Keratinocyte (primary cell): ENCODE results near the gene LPCAT4. TPM values are rescaled to one million over a fixed set of nuclear protein-coding genes. Genes with fewer than 3 reads are reported as not detected.

Experiments used
- DNase-seq: peaks from one replicate; pipeline ENCODE4 v3.0.0-alpha.2; 2011; ENCODE audit warnings: low read depth, missing footprints, low spot score
- FAIRE-seq: peaks from 2 replicates; lab custom pipeline; 2011; peaks lifted over from hg19 to GRCh38; lab: Jason Lieb, UNC
- H2AFZ ChIP-seq: 2 replicates; pipeline ENCODE4 v1.6.0; 2012; ENCODE audit warnings: low read length, control low read depth, inconsistent platforms; ENCODE audit not compliant: control insufficient read depth
- H3K27ac ChIP-seq: 2 replicates; pipeline ENCODE4 v1.5.1; 2011; ENCODE audit warnings: low read length; ENCODE audit not compliant: control insufficient read depth, insufficient read depth
- H3K27me3 ChIP-seq: 3 replicates; pipeline ENCODE4 v1.6.0; 2011; ENCODE audit warnings: low read length; ENCODE audit not compliant: control insufficient read depth, insufficient read depth; ENCODE audit errors: extremely low read depth
- H3K36me3 ChIP-seq, 2 experiments: 2 replicates in 1 of 2; 3 replicates in 1 of 2; pipeline ENCODE4 v1.5.1; 2011; ENCODE audit warnings: low read length in 2 of 2, mild to moderate bottlenecking in 1 of 2; ENCODE audit not compliant: control insufficient read depth in 2 of 2, insufficient read depth in 2 of 2; ENCODE audit errors: extremely low read depth in 1 of 2
- H3K4me1 ChIP-seq: 3 replicates; pipeline ENCODE4 v1.5.1; 2011; ENCODE audit warnings: low read length; ENCODE audit not compliant: control insufficient read depth, insufficient read depth; ENCODE audit errors: extremely low read depth
- H3K4me2 ChIP-seq: 3 replicates; pipeline ENCODE4 v1.6.0; 2011; ENCODE audit warnings: low read depth, low read length; ENCODE audit not compliant: control insufficient read depth, insufficient read depth; ENCODE audit errors: extremely low read depth
- H3K4me3 ChIP-seq, 3 experiments: fragments of 200-600 bp in 1 of 3; sonication (generic) in 1 of 3; 2 replicates in 2 of 3; 3 replicates in 1 of 3; pipeline ENCODE4 v1.5.1; 2011 to 2016; ENCODE audit warnings: low read length in 3 of 3, mild to moderate bottlenecking in 3 of 3, control low read depth in 2 of 3, inconsistent platforms in 1 of 3, low read depth in 1 of 3, mixed read lengths in 1 of 3, mixed run types in 1 of 3, moderate library complexity in 1 of 3; ENCODE audit not compliant: control insufficient read depth in 2 of 3, insufficient read depth in 2 of 3; ENCODE audit errors: extremely low read depth in 1 of 3
- H3K79me2 ChIP-seq: 2 replicates; pipeline ENCODE4 v1.6.0; 2012; ENCODE audit warnings: low read length; ENCODE audit not compliant: control insufficient read depth, insufficient read depth
- H3K9ac ChIP-seq: 3 replicates; pipeline ENCODE4 v1.6.0; 2011; ENCODE audit warnings: low read length; ENCODE audit not compliant: control insufficient read depth, insufficient read depth; ENCODE audit errors: extremely low read depth
- H3K9me1 ChIP-seq: 3 replicates; pipeline ENCODE4 v1.6.0; 2011; ENCODE audit warnings: low read length; ENCODE audit not compliant: control insufficient read depth, insufficient read depth; ENCODE audit errors: extremely low read depth
- H3K9me3 ChIP-seq: 2 replicates; pipeline ENCODE4 v1.5.1; 2012; ENCODE audit warnings: low read depth, low read length; ENCODE audit not compliant: control insufficient read depth
- H4K20me1 ChIP-seq: 3 replicates; pipeline ENCODE4 v1.6.0; 2011; ENCODE audit warnings: low read length; ENCODE audit not compliant: control insufficient read depth, insufficient read depth; ENCODE audit errors: extremely low read depth
- EZH2 ChIP-seq: IDR thresholded peaks from one replicate; pipeline ENCODE4 v1.6.1; 2012; ENCODE audit warnings: inconsistent platforms, mild to moderate bottlenecking, low read length, moderate library complexity
- dilution Hi-C: fragments of 300-500 bp; cut with MboI; formaldehyde crosslinking; loops from one replicate; pipeline ENCODE4 v1.7.0; 2020; ENCODE audit warnings: low sequenced_read_pairs; ENCODE audit not compliant: extremely low pct_ligation_motif_present
- polyA plus RNA-seq, 5 experiments: library from polyadenylated mRNA; depleted of rRNA in 3 of 5; stranded (reverse) in 3 of 5; stranded (forward) in 1 of 5; unstranded in 1 of 5; fragments of >200 nt; gene quantifications; 1 replicate in 1 of 5; 2 replicates in 3 of 5; 3 replicates in 1 of 5; pipeline versions ENCODE4 v1.2.1 to v1.2.3, GENCODE V29; 2011 to 2012; ENCODE audit warnings: missing spikeins in 2 of 5, low read depth in 1 of 5, low replicate concordance in 1 of 5
- TF ChIP-seq, protein P1 (sequence below), 3 experiments: IDR thresholded peaks in 1 of 3; conservative IDR thresholded peaks in 1 of 3; optimal IDR thresholded peaks in 1 of 3; 2 replicates in 2 of 3; 3 replicates in 1 of 3; pipeline versions ENCODE3 to v1.5.1; 2011; ENCODE audit warnings: low read length in 3 of 3, mild to moderate bottlenecking in 3 of 3, moderate library complexity in 2 of 3, control low read depth in 1 of 3, inconsistent platforms in 1 of 3; ENCODE audit not compliant: insufficient read depth in 2 of 3; ENCODE audit errors: extremely low read depth in 1 of 3

Gene LPCAT4
- polyA plus RNA-seq, 1 donor (not counting 4 experiments of a cell fraction or from before 2014, with no cell fraction given): 43.3 TPM

DNA sequence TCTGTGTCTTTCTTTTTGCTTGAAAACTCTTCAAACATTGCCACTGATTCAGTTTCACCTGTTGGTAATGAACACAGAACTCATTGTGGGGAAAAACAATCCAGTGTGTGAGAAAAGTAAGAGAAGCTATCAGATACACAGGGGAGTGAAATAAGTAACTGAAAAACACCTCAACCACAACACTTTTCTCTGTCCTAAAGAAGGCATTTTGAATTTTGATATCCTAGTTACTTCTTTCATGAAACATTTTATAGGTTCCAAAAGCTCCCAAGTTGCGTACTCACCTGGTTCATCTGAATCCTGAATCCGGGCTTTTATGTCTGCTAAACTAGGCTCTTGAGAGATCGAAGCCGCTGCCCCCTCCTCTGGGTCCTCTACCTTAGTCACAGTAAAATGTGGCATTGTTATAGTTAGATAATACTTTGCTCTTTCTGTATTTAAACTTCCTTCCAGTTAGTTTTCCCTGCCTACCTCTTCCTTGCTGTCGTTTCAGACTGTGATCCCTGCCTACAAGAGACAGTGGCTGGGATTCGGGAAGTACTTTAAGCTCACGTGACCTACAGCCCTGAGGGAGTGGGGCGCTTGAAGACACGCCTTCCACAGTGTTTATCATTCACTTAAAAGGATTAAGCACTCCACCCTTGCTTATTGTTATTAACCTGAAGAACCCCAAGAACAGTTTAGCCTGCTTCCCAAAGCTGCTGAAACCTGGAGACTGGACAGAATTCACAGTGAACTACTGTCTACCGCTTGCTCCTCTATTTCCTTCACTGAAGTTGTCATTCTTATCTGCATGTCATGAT is 48.5 kb downstream of the LPCAT4 start:
- peak overlapping the region; percentile 91 for H3K27ac ChIP-seq
- no peaks in the 10 kb centered on the region for H3K9me1 ChIP-seq
- dilution Hi-C loops: no loop called here
- peaks cover 9% of the 10 kb centered on the region for H3K4me1 ChIP-seq
- H3K9me3 ChIP-seq: no peaks in the 10 kb centered on the region
- peak; percentile 95 for FAIRE-seq
- H3K4me3 ChIP-seq: peak overlapping the region; percentile 49 to 95 (median 78)
- peak overlapping the region; percentile 85 for H3K9ac ChIP-seq
- H4K20me1 ChIP-seq: no peaks in the 10 kb centered on the region
- H3K36me3 ChIP-seq: no peaks in the 10 kb centered on the region
- TF ChIP-seq, protein P1, sequence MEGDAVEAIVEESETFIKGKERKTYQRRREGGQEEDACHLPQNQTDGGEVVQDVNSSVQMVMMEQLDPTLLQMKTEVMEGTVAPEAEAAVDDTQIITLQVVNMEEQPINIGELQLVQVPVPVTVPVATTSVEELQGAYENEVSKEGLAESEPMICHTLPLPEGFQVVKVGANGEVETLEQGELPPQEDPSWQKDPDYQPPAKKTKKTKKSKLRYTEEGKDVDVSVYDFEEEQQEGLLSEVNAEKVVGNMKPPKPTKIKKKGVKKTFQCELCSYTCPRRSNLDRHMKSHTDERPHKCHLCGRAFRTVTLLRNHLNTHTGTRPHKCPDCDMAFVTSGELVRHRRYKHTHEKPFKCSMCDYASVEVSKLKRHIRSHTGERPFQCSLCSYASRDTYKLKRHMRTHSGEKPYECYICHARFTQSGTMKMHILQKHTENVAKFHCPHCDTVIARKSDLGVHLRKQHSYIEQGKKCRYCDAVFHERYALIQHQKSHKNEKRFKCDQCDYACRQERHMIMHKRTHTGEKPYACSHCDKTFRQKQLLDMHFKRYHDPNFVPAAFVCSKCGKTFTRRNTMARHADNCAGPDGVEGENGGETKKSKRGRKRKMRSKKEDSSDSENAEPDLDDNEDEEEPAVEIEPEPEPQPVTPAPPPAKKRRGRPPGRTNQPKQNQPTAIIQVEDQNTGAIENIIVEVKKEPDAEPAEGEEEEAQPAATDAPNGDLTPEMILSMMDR (optimal IDR thresholded peaks at IDR 0.05 in 1 of 3, IDR thresholded peaks at IDR 0.05 in 1 of 3, conservative IDR thresholded peaks at IDR 0.05 in 1 of 3; ENCODE audit: extremely low read depth in 1 of 3, insufficient read depth in 2 of 3, low read length in 3 of 3): no peak
- TF ChIP-seq EZH2: no peak
- DNase-seq: no peak
- H2AFZ ChIP-seq: peak overlapping the region; percentile 95
- no peaks in the 10 kb centered on the region for H3K27me3 ChIP-seq
- peak overlapping the region; percentile 99 for H3K4me2 ChIP-seq
- peaks cover 3% of the 10 kb centered on the region for H3K79me2 ChIP-seq

DNA sequence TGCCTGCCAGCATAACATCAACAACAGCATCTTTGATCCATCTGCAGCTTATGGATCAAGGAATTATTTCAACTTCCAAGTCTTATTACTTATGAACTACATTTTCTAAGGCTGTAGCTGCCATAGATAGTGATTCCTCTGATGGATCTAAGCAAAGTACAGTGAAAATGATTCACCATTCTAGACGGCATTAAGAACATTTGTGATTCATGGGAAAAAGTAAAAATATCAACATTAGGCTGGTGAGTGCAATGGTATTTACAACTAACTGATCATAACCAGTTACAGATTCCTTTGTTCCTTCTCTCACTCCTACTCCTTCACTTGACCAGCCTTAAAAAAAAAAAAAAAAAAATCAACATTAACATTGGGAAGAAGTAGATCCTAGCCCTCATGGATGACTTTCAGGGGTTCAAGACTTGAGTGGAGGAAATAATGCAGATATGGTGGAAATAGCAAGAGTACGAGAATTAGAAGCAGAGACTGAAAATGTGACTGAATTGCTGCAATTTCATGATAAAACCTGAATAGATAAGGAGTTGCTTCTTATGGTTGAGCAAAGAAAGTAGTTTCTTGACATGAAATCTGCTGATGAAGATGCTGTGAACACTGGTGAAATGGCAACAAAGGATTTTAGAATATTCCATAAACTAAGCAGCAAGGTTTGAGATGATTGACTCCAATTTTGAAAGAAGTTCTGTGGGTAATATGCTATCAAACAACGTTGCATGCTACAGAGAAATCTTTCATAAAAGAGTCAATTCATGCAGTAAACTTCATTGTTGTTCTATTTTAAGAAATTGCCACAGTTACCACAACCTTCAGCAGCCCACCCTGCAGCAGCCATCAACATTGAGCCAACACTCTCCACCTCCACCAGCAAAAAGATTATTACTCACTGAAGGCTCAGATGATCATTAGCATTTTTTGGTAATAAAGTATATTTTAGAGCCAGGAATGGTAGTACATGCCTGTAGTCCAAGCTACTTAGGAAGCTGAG is 52.2 kb downstream of the LPCAT4 start:
- no peak overlapping the region for H3K27ac ChIP-seq
- peaks cover 3% of the 10 kb centered on the region for H3K79me2 ChIP-seq
- H4K20me1 ChIP-seq: no peaks in the 10 kb centered on the region
- no peak overlapping the region for H2AFZ ChIP-seq
- H3K4me3 ChIP-seq: no peak overlapping the region
- no peaks in the 10 kb centered on the region for H3K36me3 ChIP-seq
- no peaks in the 10 kb centered on the region for H3K27me3 ChIP-seq
- H3K9me1 ChIP-seq: no peaks in the 10 kb centered on the region
- H3K4me2 ChIP-seq: no peak overlapping the region
- H3K9ac ChIP-seq: no peak overlapping the region
- DNase-seq: no peak
- peaks cover 5% of the 10 kb centered on the region for H3K4me1 ChIP-seq
- no peaks in the 10 kb centered on the region for H3K9me3 ChIP-seq
- dilution Hi-C loops: no loop called here
- no peak for TF ChIP-seq EZH2
- TF ChIP-seq, protein P1 (optimal IDR thresholded peaks at IDR 0.05 in 1 of 3, IDR thresholded peaks at IDR 0.05 in 1 of 3, conservative IDR thresholded peaks at IDR 0.05 in 1 of 3; ENCODE audit: extremely low read depth in 1 of 3, insufficient read depth in 2 of 3, low read length in 3 of 3): no peak
- no peak for FAIRE-seq
